HepG2 (cell line): ENCODE results near the gene CTNNA3.

Experiments used
- MYC ChIP-seq: sonication (generic); formaldehyde crosslinking; IDR thresholded peaks from 2 replicates; pipeline ENCODE4 v1.9.0; 2021; ENCODE audit warnings: missing genetic modification reagents, borderline replicate concordance
- PRPF4 ChIP-seq: fragments of 200-400 bp; formaldehyde crosslinking; IDR thresholded peaks from 2 replicates; pipeline ENCODE4 v1.6.1; 2016; ENCODE audit warnings: low read length, low read depth; ENCODE audit not compliant: poor library complexity, severe bottlenecking

DNA sequence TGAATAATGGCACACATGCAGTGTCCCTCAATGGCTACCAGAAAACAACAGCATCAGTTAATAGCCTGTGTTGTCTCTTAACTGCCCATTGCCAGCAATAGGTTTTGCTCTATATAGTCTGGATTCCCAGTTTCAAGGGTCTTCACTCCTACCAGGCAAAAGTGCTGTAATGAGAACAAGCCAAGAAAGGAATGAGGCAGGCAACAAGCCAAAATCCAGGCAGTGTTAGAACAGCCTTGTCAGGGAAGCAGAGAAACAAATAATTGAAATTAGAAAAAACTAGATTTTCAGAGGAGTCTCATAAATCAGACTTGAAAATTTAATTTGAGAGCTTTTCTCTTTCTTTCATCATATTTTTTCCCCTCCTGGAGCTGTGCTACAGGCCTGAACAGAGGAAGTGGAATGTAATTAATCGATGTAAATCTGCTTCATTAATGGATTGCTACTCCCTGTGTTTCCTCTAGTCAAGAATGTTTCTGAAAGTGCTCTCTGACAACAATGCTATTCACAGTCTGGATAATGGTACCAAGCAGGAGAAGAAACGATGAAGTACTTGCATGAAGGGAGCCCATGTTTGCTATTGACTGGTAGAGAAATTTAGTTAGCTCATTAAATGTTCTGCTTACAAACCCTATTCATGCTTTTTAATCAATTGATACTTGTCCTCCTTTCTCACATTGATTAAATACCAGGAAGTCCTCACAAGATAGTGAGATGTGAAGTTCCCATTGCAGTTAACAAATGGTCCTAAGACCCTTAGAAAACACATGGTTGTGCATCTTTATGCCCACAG, 972.2 kb downstream of the CTNNA3 start:
- TF ChIP-seq PRPF4 (no peak), MYC (CRISPR knock-in tag) (no peak)
